ENCODE results near the gene LDLRAP1.

The LDLRAP1 gene

GRCh38 chr1:25607123-25607522, 63.7 kb downstream of the LDLRAP1 start:
- CTCF ChIA-PET, result interaction anchor here (2.2 kb wide), 1 partner anchor 202 kb away, joined by 21 read pairs; no protein-coding TSS in a partner anchor
- TF ChIP-seq CTCF (IDR thresholded peaks at IDR 0.05; ENCODE audit: control extremely low read depth, extremely low read depth, low read depth, missing control alignments), result no peak
- no peak for DNase-seq (ENCODE audit: extremely low spot score)
- POLR2A ChIA-PET, result no interaction called here

- DNase-seq (ENCODE audit: extremely low spot score), result peak; percentile 80
- peak; percentile 77 for TF ChIP-seq CTCF (IDR thresholded peaks at IDR 0.05; ENCODE audit: control extremely low read depth, extremely low read depth, low read depth, missing control alignments)
Measured at GRCh38 chr1:25608488-25609178, 65.2 kb downstream of the LDLRAP1 start.

GRCh38 chr1:25609921-25610320, 66.5 kb downstream of the LDLRAP1 start:
- ChIA-PET CTCF (interaction anchor here (1.1 to 3.1 kb wide), 7 partner anchors 9 to 201 kb away, joined by 4 to 16 read pairs (median 6); no protein-coding TSS in a partner anchor), POLR2A (no interaction called here)
- no peak for DNase-seq (ENCODE audit: extremely low spot score)
- no peak for TF ChIP-seq CTCF (IDR thresholded peaks at IDR 0.05; ENCODE audit: control extremely low read depth, extremely low read depth, low read depth, missing control alignments)

More at GRCh38 chr1:25608488-25609178, 65.2 kb downstream of the LDLRAP1 start:
- CTCF ChIA-PET, result interaction anchor here (1.1 to 3.1 kb wide), 9 partner anchors 10 to 200 kb away, joined by 3 to 21 read pairs (median 6); no protein-coding TSS in a partner anchor
- POLR2A ChIA-PET, result no interaction called here

- CTCF ChIA-PET, result interaction anchor here (0.7 to 3.1 kb wide), 6 partner anchors 8 to 200 kb away, joined by 3 to 16 read pairs (median 6); no protein-coding TSS in a partner anchor
- POLR2A ChIA-PET, result no interaction called here
- DNase-seq (ENCODE audit: extremely low spot score), result no peak
- peak; percentile 25 for TF ChIP-seq CTCF (IDR thresholded peaks at IDR 0.05; ENCODE audit: control extremely low read depth, extremely low read depth, low read depth, missing control alignments)
Measured at GRCh38 chr1:25610822-25611630, 67.6 kb downstream of the LDLRAP1 start.

GRCh38 chr1:25611843-25612242, 68.4 kb downstream of the LDLRAP1 start:
- CTCF ChIA-PET, result interaction anchor here (0.7 to 1.0 kb wide), 2 partner anchors 39 to 184 kb away, joined by 3 read pairs; no protein-coding TSS in a partner anchor
- POLR2A ChIA-PET, result interaction anchor here (0.6 kb wide), 1 partner anchor 18 kb away, joined by 3 read pairs; no protein-coding TSS in a partner anchor
- TF ChIP-seq CTCF (IDR thresholded peaks at IDR 0.05; ENCODE audit: control extremely low read depth, extremely low read depth, low read depth, missing control alignments), result no peak
- DNase-seq (ENCODE audit: extremely low spot score), result no peak

- DNase-seq (ENCODE audit: extremely low spot score), result no peak
- TF ChIP-seq CTCF (IDR thresholded peaks at IDR 0.05; ENCODE audit: control extremely low read depth, extremely low read depth, low read depth, missing control alignments), result no peak
- POLR2A ChIA-PET, result interaction anchor here (0.6 kb wide), 1 partner anchor 19 kb away, joined by 3 read pairs; no protein-coding TSS in a partner anchor
- CTCF ChIA-PET, result interaction anchor here (1.0 kb wide), 1 partner anchor 184 kb away, joined by 3 read pairs; no protein-coding TSS in a partner anchor
Measured at GRCh38 chr1:25612421-25612820, 69.0 kb downstream of the LDLRAP1 start.
